Measurements from ENCODE around the gene RALGPS2.

GRCh38 chr1:178916448-178917174 is 191.6 kb downstream of the RALGPS2 start:
- TF ChIP-seq, protein P1, sequence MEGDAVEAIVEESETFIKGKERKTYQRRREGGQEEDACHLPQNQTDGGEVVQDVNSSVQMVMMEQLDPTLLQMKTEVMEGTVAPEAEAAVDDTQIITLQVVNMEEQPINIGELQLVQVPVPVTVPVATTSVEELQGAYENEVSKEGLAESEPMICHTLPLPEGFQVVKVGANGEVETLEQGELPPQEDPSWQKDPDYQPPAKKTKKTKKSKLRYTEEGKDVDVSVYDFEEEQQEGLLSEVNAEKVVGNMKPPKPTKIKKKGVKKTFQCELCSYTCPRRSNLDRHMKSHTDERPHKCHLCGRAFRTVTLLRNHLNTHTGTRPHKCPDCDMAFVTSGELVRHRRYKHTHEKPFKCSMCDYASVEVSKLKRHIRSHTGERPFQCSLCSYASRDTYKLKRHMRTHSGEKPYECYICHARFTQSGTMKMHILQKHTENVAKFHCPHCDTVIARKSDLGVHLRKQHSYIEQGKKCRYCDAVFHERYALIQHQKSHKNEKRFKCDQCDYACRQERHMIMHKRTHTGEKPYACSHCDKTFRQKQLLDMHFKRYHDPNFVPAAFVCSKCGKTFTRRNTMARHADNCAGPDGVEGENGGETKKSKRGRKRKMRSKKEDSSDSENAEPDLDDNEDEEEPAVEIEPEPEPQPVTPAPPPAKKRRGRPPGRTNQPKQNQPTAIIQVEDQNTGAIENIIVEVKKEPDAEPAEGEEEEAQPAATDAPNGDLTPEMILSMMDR (IDR thresholded peaks at IDR 0.05): no peak
- TF ChIP-seq EZH2 (IDR thresholded peaks at IDR 0.05): no peak

Data from neural progenitor cell (in vitro differentiated cells).